ENCODE data around the gene ARHGEF12. TPM values are rescaled to one million over a fixed set of nuclear protein-coding genes. Genes with fewer than 3 reads are reported as not detected.
A peak's percentile ranks its signal among the peaks of the same experiment; 100 is the strongest.

ARHGEF12 gene
- total RNA-seq, 1 donor from 2014 or later = 134 TPM

- no peak for DNase-seq (ENCODE audit: low read depth in 2 of 2)
Measured at GRCh38 chr11:120516461-120517389, 180.5 kb downstream of the ARHGEF12 start.

GRCh38 chr11:120517390-120517761 is 181.2 kb downstream of the ARHGEF12 start:
- peak in 1 of 2 donors; percentile 66 for DNase-seq (ENCODE audit: low read depth in 2 of 2)

- DNase-seq (ENCODE audit: low read depth in 2 of 2) = no peak
Measured at GRCh38 chr11:120517801-120518291, 181.6 kb downstream of the ARHGEF12 start.

- DNase-seq (ENCODE audit: low read depth in 2 of 2) = no peak
Measured at GRCh38 chr11:120518356-120518755, 182.1 kb downstream of the ARHGEF12 start.

DNA sequence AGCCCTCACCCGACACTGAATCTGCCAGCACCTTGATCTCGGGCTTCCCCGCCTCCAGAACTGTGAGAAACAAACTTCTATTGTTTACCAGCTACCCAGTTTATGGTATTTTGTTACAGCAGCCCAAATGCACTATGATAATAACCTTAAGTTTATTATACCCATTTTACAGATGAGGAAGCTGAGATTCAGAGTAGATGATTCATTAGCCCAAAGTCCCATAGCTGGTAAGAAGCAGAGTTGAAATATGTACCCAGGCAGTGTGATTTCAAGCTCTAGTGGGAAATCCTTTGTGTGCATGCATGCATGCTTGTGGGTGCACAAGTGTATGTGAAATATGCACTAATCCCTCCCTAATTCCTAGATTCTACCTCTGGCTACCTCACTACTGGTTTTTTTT is 183.3 kb downstream of the ARHGEF12 start:
- DNase-seq (ENCODE audit: low read depth in 2 of 2) = no peak

- no peak for DNase-seq (ENCODE audit: low read depth in 2 of 2)
Measured at GRCh38 chr11:120520091-120520822, 184.0 kb downstream of the ARHGEF12 start.

- no peak for DNase-seq (ENCODE audit: low read depth in 2 of 2)
Measured at GRCh38 chr11:120521176-120521575, 185.0 kb downstream of the ARHGEF12 start.

GRCh38 chr11:120522021-120522420 is 185.8 kb downstream of the ARHGEF12 start:
- DNase-seq (ENCODE audit: low read depth in 2 of 2) = no peak

- DNase-seq (ENCODE audit: low read depth in 2 of 2) = no peak
Measured at GRCh38 chr11:120522736-120523135, 186.5 kb downstream of the ARHGEF12 start.

DNA sequence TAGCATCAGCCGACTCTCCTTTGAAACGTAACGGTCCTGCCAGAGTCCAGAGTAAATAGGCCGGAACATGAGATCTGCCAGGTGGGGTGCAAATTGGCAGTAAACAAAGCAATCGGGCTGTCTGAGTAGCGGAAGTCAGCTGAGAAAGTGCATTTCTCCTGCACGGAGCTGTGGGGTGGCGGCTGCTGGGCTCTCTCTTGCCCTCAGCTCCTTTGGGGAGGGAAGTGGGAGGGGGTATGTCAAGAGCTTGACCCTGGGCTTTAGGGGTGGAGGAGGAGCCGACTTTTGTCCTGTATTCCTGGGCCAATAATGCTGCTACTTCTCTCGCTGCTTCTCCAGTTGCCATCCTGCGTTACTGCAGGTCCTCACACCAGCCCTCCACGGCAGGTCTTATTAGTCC is 187.0 kb downstream of the ARHGEF12 start:
- DNase-seq (ENCODE audit: low read depth in 2 of 2) = no peak

DNA sequence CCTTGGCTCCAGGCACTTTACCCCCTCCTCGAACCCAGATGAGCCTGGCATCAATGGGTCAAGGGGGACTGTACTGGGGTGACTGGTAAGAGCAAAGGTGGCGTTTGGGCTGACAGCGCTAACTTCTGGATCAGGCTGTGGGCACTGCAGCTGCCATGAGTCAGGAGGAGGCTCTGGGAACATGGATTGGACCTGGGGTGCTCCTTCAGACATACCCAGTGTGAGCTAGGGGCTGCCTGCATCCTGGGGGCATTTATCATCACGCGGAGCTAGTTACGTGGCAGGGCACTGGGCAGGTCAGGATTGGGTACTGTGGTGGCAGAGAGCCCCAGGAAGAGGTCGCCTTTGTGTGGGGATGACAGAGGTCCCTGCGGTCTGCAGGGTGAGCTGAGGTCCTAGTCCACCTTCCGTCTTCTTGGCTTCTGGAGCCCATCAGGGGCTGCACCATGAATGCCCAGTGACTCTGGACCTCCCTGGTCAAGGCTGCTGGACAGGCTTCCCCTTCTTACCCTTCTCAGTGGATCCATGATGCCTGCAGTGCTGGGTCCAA is 188.4 kb downstream of the ARHGEF12 start:
- DNase-seq (ENCODE audit: low read depth in 2 of 2) = no peak

GRCh38 chr11:120525261-120526171 is 189.3 kb downstream of the ARHGEF12 start:
- DNase-seq (ENCODE audit: low read depth in 2 of 2) = no peak

GRCh38 chr11:120526241-120526640 is 190.0 kb downstream of the ARHGEF12 start:
- no peak for DNase-seq (ENCODE audit: low read depth in 2 of 2)

DNA sequence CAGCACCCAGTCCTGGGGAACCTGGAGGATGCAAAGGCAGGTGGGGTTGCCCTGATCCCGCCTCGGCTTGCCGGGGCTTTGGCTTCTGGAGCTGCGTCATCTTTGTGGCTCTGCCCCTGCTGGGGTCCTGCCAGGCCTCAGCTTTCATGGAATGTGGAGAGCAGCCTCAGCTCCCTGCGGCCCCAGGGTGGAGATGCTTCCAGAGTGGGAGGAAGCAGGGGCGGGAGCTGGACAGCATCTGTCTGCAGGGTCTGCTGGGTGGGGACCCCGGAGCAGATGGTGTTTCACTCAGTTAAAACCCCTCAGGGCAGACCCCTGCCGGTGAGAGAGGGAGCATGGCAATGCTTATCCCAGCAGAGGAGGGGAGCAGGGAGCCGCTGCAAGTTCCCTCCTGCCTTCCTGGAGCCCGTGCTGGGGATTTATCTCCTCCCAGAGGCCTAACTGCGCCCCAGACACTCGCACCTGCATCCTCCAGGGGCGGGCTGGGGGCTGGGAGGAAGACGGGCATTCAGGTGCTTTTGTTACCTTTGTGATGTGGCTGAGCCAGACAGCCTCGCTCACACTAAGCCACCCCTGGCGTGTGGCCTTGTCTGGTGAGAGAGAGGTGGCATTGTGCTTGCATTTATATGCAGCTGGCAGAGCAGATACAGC is 191.0 kb downstream of the ARHGEF12 start:
- no peak for DNase-seq (ENCODE audit: low read depth in 2 of 2)

DNA sequence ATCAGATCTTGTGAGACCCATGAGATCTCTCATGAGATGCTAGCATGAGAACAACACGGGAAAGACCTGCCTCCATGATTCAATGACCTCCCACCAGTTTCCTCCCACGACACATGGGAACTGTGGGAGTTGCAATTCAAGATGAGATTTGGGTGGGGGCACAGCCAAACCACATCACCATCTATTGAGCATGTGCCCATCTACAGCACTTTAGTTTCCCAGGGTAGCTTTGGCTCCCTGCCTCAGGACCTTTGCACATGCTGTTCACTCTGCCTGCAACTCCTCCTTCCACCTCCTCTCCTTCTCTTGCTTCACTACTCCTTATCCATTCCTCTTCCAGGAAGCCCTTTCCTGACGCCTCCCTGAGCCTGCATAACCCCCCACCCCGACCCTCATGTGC is 192.5 kb downstream of the ARHGEF12 start:
- no peak for DNase-seq (ENCODE audit: low read depth in 2 of 2)

GRCh38 chr11:120529214-120529613 is 193.0 kb downstream of the ARHGEF12 start:
- DNase-seq (ENCODE audit: low read depth in 2 of 2) = no peak

DNA sequence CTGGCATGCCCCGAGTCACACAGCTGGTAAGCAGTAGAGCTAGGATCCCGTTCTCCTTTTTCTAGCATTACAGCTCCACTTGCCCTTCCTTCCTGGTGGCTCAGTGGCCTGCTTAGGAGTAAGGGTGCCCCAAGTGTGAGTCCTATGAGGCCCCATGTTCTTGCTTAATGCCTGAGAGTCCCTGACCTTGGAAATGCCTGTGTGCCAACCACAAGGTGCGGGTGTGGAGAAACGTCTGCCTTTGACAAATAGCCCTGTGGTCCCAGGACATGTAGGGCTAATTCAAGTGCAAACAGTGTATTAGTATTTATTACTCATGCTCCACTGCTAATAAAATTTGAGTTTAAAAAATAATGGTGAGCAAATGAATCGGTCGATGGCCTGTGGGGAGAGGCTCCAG is 193.7 kb downstream of the ARHGEF12 start:
- DNase-seq (ENCODE audit: low read depth in 2 of 2) = no peak

DNA sequence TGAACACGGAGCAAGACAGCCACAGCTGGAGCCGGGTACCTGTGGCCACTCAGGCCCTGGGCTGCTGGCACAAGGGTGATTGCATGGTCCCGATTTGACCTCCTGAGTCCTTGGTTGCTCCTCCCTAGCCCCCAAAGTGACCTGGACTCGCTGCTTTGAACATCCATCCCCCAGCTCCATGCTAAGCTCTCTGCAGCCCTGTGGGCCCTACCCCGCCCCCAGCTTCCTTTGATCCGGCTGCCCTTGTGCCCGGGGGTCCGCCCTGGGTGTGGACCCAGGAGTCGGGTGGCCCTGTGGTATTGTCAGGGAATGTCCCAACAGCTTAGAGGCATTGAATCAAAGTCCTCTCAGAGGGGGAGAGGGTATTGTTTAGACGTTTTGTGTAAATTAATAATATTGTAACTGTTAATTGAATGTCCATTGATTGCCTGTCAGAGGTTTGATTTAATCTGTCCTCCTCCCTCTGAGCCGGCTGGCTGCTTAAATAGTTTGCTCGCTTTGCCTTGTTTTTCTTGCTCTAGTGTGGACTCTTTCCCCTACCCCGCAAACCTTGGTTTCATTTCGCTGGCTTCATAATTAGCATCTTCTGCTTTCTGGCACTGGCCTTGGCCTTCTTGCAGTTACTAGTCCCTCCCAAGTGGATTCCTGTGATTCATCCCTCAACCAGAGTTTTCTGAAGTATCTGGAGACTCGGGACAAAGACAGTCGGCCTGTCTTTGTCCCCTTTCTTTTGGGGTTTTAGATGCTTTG is 196.0 kb downstream of the ARHGEF12 start:
- peak in 1 of 2 donors; percentile 32 for DNase-seq (ENCODE audit: low read depth in 2 of 2)

GRCh38 chr11:120532832-120533196 is 196.6 kb downstream of the ARHGEF12 start:
- peak in 1 of 2 donors; percentile 21 for DNase-seq (ENCODE audit: low read depth in 2 of 2)

Measured in lung microvascular endothelial cell (primary cell).